ENCODE measurements around the gene GABRA5.

- TF ChIP-seq, protein P1, sequence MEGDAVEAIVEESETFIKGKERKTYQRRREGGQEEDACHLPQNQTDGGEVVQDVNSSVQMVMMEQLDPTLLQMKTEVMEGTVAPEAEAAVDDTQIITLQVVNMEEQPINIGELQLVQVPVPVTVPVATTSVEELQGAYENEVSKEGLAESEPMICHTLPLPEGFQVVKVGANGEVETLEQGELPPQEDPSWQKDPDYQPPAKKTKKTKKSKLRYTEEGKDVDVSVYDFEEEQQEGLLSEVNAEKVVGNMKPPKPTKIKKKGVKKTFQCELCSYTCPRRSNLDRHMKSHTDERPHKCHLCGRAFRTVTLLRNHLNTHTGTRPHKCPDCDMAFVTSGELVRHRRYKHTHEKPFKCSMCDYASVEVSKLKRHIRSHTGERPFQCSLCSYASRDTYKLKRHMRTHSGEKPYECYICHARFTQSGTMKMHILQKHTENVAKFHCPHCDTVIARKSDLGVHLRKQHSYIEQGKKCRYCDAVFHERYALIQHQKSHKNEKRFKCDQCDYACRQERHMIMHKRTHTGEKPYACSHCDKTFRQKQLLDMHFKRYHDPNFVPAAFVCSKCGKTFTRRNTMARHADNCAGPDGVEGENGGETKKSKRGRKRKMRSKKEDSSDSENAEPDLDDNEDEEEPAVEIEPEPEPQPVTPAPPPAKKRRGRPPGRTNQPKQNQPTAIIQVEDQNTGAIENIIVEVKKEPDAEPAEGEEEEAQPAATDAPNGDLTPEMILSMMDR (conservative IDR thresholded peaks at IDR 0.05; ENCODE audit: low read length), result no peak
- TF ChIP-seq EZH2phosphoT487 (IDR thresholded peaks at IDR 0.05; ENCODE audit: borderline replicate concordance, low read depth, low read length), result no peak
Observed at GRCh38 chr15:26937134-26937533, 70.3 kb downstream of the GABRA5 start.

Data from OCI-LY7 (cell line).